H1 (cell line): ENCODE data around the gene SPAAR. TPM values are rescaled to one million over a fixed set of nuclear protein-coding genes. Genes with fewer than 3 reads are reported as not detected.

Experiments
- BCL11A ChIP-seq, 2 experiments: IDR thresholded peaks; one replicate each; pipeline ENCODE4 v1.6.1; 2011; ENCODE audit warnings: low read depth in 2 of 2, low read length in 2 of 2, mild to moderate bottlenecking in 2 of 2
- CHD7 ChIP-seq: fragments of 300-600 bp; sonication (generic); IDR thresholded peaks from 2 replicates; pipeline ENCODE4 v1.7.1; 2012; ENCODE audit warnings: low read length, moderate library complexity, mild to moderate bottlenecking, inconsistent platforms; ENCODE audit not compliant: insufficient replicate concordance
- TCF12 ChIP-seq: IDR thresholded peaks from 2 replicates; pipeline ENCODE4 v1.6.1; 2011; ENCODE audit warnings: low read depth, mild to moderate bottlenecking, low read length
- USF2 ChIP-seq: IDR thresholded peaks from 2 replicates; pipeline ENCODE4 v1.6.1; 2011; ENCODE audit warnings: low read length, improper control_type of control experiment
- polyA plus RNA-seq, 7 experiments: library from polyadenylated mRNA; depleted of rRNA in 3 of 7; stranded (reverse) in 5 of 7; unstranded in 2 of 7; fragments of >200 nt in 5 of 7; fragments of 200-250 nt in 2 of 7; gene quantifications; 1 replicate in 5 of 7; 2 replicates in 1 of 7; 4 replicates in 1 of 7; pipeline versions ENCODE4 v1.2.1 to v1.2.3, GENCODE V29; 2011 to 2013; ENCODE audit warnings: missing spikeins in 2 of 7, mixed read lengths in 2 of 7
- total RNA-seq: library from RNA; stranded (reverse); fragmentation: NEBNext Ultra II Directional; extraction: Animal tissue kit (Norgen Biotek cat#: 25700); gene quantifications from 2 replicates; pipeline ENCODE4 v1.2.1, GENCODE V29; 2021

Gene SPAAR
- total and polyA plus RNA-seq, 2 of the 8 experiments (the other 6 are each of a cell fraction or from before 2014, with no cell fraction given), result 0.27 TPM; not detected in 1

- TF ChIP-seq CHD7, result no peak
- TF ChIP-seq BCL11A (IDR thresholded peaks at IDR 0.05; ENCODE audit: low read depth in 2 of 2, low read length in 2 of 2), result no peak
- no peak for TF ChIP-seq USF2
- no peak for TF ChIP-seq TCF12
These were observed 43.4 kb downstream of the SPAAR start (continued) for GRCh38 chr9:35952526-35953191.
